ENCODE data around the gene CASP7. TPM values are rescaled to one million over a fixed set of nuclear protein-coding genes. Genes with fewer than 3 reads are reported as not detected.
"Not testable (repeated sequence)": the region's sequence is repeated elsewhere in the genome, so short reads cannot be mapped to it uniquely, and the experiment has no call there.

CASP7 gene
- total RNA-seq, 1 donor from 2014 or later: 44.9 TPM

DNA sequence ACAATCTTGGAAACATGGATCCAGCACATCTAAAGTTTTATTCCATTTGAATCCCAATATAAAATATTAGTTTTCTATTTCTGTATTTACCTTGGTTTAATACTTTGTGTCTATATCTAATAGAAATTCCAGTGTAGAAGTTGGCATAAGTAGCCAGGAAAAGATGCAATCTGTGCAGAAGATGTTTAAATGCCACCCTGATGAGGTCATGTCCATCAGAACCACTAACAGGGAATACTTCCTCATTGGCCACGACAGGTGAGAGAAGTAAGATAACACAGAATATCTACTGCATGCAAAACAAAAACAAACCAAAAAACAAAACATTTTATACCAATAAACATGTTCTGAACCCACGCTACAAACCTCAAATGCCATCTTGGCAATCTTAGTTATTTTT lies 87.5 kb downstream of the CASP7 start:
- Histone ChIP-seq H3K9ac (ENCODE audit: low read length) (no peak overlapping the region), H3K4me2 (ENCODE audit: low read length) (no peak overlapping the region), H3K79me2 (ENCODE audit: insufficient read depth, low read length) (no peaks in the 10 kb centered on the region), H4K20me1 (ENCODE audit: insufficient read depth, low read length) (no peaks in the 10 kb centered on the region), H3K36me3 (ENCODE audit: insufficient read depth, low read length) (no peaks in the 10 kb centered on the region), H3K9me3 (ENCODE audit: insufficient read depth, low read depth, low read length) (no peaks in the 10 kb centered on the region), H3K4me1 (ENCODE audit: insufficient read depth, low read length) (no peaks in the 10 kb centered on the region), H3K4me3 (ENCODE audit: insufficient read depth, low read depth, low read length) (no peak overlapping the region), H3K27ac (ENCODE audit: low read depth, low read length) (no peak overlapping the region), H3K27me3 (ENCODE audit: insufficient read depth, low read length) (peaks cover 11% of the 10 kb centered on the region), H2AFZ (ENCODE audit: low read depth, low read length) (no peak overlapping the region)
- Mint-ChIP-seq H3K4me3 (ENCODE audit: unreplicated experiment) (no peak overlapping the region), H3K27me3 (ENCODE audit: low read depth, unreplicated experiment) (peaks cover 23% of the 10 kb centered on the region), H3K4me1 (ENCODE audit: low read depth, unreplicated experiment) (no peaks in the 10 kb centered on the region), H3K36me3 (ENCODE audit: low read depth, unreplicated experiment) (no peaks in the 10 kb centered on the region), H3K27ac (ENCODE audit: unreplicated experiment) (no peak overlapping the region), H3K9me3 (ENCODE audit: unreplicated experiment) (peaks cover 2% of the 10 kb centered on the region)
- DNase-seq (ENCODE audit: low read depth): no peak
- no peak for FAIRE-seq
- no peak for TF ChIP-seq EZH2 (IDR thresholded peaks at IDR 0.05; ENCODE audit: insufficient read depth, low read length)
- TF ChIP-seq, protein P1, sequence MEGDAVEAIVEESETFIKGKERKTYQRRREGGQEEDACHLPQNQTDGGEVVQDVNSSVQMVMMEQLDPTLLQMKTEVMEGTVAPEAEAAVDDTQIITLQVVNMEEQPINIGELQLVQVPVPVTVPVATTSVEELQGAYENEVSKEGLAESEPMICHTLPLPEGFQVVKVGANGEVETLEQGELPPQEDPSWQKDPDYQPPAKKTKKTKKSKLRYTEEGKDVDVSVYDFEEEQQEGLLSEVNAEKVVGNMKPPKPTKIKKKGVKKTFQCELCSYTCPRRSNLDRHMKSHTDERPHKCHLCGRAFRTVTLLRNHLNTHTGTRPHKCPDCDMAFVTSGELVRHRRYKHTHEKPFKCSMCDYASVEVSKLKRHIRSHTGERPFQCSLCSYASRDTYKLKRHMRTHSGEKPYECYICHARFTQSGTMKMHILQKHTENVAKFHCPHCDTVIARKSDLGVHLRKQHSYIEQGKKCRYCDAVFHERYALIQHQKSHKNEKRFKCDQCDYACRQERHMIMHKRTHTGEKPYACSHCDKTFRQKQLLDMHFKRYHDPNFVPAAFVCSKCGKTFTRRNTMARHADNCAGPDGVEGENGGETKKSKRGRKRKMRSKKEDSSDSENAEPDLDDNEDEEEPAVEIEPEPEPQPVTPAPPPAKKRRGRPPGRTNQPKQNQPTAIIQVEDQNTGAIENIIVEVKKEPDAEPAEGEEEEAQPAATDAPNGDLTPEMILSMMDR (IDR thresholded peaks at IDR 0.05; ENCODE audit: insufficient read depth, low read depth, low read length): no peak

- no peaks in the 10 kb centered on the region for H3K4me1 Mint-ChIP-seq (ENCODE audit: low read depth, unreplicated experiment)
- Histone ChIP-seq H3K27me3 (ENCODE audit: insufficient read depth, low read length) (peaks cover 11% of the 10 kb centered on the region), H3K9me3 (ENCODE audit: insufficient read depth, low read depth, low read length) (no peaks in the 10 kb centered on the region), H3K9ac (ENCODE audit: low read length) (no peak overlapping the region), H3K27ac (ENCODE audit: low read depth, low read length) (no peak overlapping the region), H4K20me1 (ENCODE audit: insufficient read depth, low read length) (no peaks in the 10 kb centered on the region), H3K4me3 (ENCODE audit: insufficient read depth, low read depth, low read length) (no peak overlapping the region), H3K36me3 (ENCODE audit: insufficient read depth, low read length) (no peaks in the 10 kb centered on the region), H3K4me2 (ENCODE audit: low read length) (no peak overlapping the region), H2AFZ (ENCODE audit: low read depth, low read length) (no peak overlapping the region), H3K4me1 (ENCODE audit: insufficient read depth, low read length) (no peaks in the 10 kb centered on the region), H3K79me2 (ENCODE audit: insufficient read depth, low read length) (no peaks in the 10 kb centered on the region)
- FAIRE-seq: no peak
- H3K27me3 Mint-ChIP-seq (ENCODE audit: low read depth, unreplicated experiment): peaks cover 31% of the 10 kb centered on the region
- DNase-seq (ENCODE audit: low read depth): no peak
- no peak for TF ChIP-seq EZH2 (IDR thresholded peaks at IDR 0.05; ENCODE audit: insufficient read depth, low read length)
- TF ChIP-seq, protein P1 (IDR thresholded peaks at IDR 0.05; ENCODE audit: insufficient read depth, low read depth, low read length): no peak
- no peaks in the 10 kb centered on the region for H3K36me3 Mint-ChIP-seq (ENCODE audit: low read depth, unreplicated experiment)
- H3K4me3 Mint-ChIP-seq (ENCODE audit: unreplicated experiment): no peak overlapping the region
- H3K27ac Mint-ChIP-seq (ENCODE audit: unreplicated experiment): no peak overlapping the region
- H3K9me3 Mint-ChIP-seq (ENCODE audit: unreplicated experiment): peaks cover 2% of the 10 kb centered on the region
Measured at GRCh38 chr10:113770346-113770745, 90.6 kb downstream of the CASP7 start.

DNA sequence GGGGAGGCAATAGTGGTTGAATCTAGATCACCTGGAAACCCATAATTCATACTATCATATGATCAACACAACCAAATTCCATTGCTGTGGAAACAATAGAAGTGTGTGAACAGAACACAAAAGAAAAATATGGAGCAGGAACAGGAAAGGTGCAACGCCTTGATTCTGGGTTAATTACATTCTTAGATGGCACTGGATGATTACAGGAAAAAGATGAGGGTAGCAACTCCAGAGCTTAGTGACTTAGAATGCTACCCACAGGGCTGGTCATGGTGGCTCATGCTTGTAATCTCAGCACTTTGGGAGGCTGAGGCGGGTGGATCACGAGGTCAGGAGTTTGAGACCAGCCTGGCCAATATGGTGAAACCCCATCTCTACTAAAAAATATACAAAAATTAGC lies 91.4 kb downstream of the CASP7 start:
- not testable (repeated sequence) for H3K4me3 ChIP-seq (ENCODE audit: insufficient read depth, low read depth, low read length); FAIRE-seq; H3K9ac ChIP-seq (ENCODE audit: low read length); H3K4me1 Mint-ChIP-seq (ENCODE audit: low read depth, unreplicated experiment); DNase-seq (ENCODE audit: low read depth); H3K27me3 ChIP-seq (ENCODE audit: insufficient read depth, low read length); H3K36me3 Mint-ChIP-seq (ENCODE audit: low read depth, unreplicated experiment); H3K36me3 ChIP-seq (ENCODE audit: insufficient read depth, low read length); H3K27ac Mint-ChIP-seq (ENCODE audit: unreplicated experiment); H2AFZ ChIP-seq (ENCODE audit: low read depth, low read length); H3K79me2 ChIP-seq (ENCODE audit: insufficient read depth, low read length); H3K4me2 ChIP-seq (ENCODE audit: low read length); H3K4me3 Mint-ChIP-seq (ENCODE audit: unreplicated experiment); H3K9me3 ChIP-seq (ENCODE audit: insufficient read depth, low read depth, low read length); H4K20me1 ChIP-seq (ENCODE audit: insufficient read depth, low read length); H3K4me1 ChIP-seq (ENCODE audit: insufficient read depth, low read length); H3K9me3 Mint-ChIP-seq (ENCODE audit: unreplicated experiment); H3K27ac ChIP-seq (ENCODE audit: low read depth, low read length)
- peaks cover 33% of the 10 kb centered on the region for H3K27me3 Mint-ChIP-seq (ENCODE audit: low read depth, unreplicated experiment)
